Kidney epithelial cell (primary cell): ENCODE measurements around the gene RBM27. TPM values are rescaled to one million over a fixed set of nuclear protein-coding genes. Genes with fewer than 3 reads are reported as not detected.

Experiments used
- DNase-seq: peaks from one replicate; pipeline ENCODE4 v3.0.0-alpha.2; 2010; ENCODE audit warnings: low read depth
- H3K27me3 ChIP-seq: 2 replicates; pipeline ENCODE4 v1.6.0; 2011; ENCODE audit warnings: low read length; ENCODE audit not compliant: control insufficient read depth, insufficient read depth
- H3K36me3 ChIP-seq: 2 replicates; pipeline ENCODE4 v1.5.1; 2011; ENCODE audit warnings: low read length; ENCODE audit not compliant: control insufficient read depth, insufficient read depth
- H3K4me3 ChIP-seq: 2 replicates; pipeline ENCODE4 v1.5.1; 2011; ENCODE audit warnings: low read depth, mild to moderate bottlenecking, control low read depth, low read length
- CTCF ChIP-seq: IDR thresholded peaks from 2 replicates; pipeline ENCODE4 v1.5.1; 2011; ENCODE audit warnings: mild to moderate bottlenecking, moderate library complexity, low read length, control low read depth, inconsistent platforms; ENCODE audit not compliant: insufficient read depth, poor library complexity, severe bottlenecking
- total RNA-seq: library from RNA; depleted of rRNA; stranded (reverse); fragments of >200 nt; gene quantifications from 2 replicates; pipeline ENCODE4 v1.2.3, GENCODE V29; 2015

RBM27 gene
- total RNA-seq, 1 donor from 2014 or later = 14.6 TPM

- no peaks in the 10 kb centered on the region for H3K27me3 ChIP-seq
- no peak overlapping the region for H3K4me3 ChIP-seq
- no peak for DNase-seq
- no peaks in the 10 kb centered on the region for H3K36me3 ChIP-seq
- TF ChIP-seq CTCF = no peak
Measured at GRCh38 chr5:146218168-146218567, 14.8 kb downstream of the RBM27 start.

GRCh38 chr5:146219243-146219642 lies 15.8 kb downstream of the RBM27 start:
- TF ChIP-seq CTCF = no peak
- H3K4me3 ChIP-seq = no peak overlapping the region

GRCh38 chr5:146221234-146221633 lies 17.8 kb downstream of the RBM27 start:
- DNase-seq = no peak
- no peak for TF ChIP-seq CTCF
- no peaks in the 10 kb centered on the region for H3K36me3 ChIP-seq
- H3K27me3 ChIP-seq = no peaks in the 10 kb centered on the region
- H3K4me3 ChIP-seq = no peak overlapping the region

More at GRCh38 chr5:146219243-146219642, 15.8 kb downstream of the RBM27 start:
- no peak for DNase-seq
- H3K27me3 ChIP-seq = no peaks in the 10 kb centered on the region
- no peaks in the 10 kb centered on the region for H3K36me3 ChIP-seq

- TF ChIP-seq CTCF = no peak
- Histone ChIP-seq H3K4me3 (no peak overlapping the region), H3K36me3 (no peaks in the 10 kb centered on the region), H3K27me3 (no peaks in the 10 kb centered on the region)
- no peak for DNase-seq
Measured at GRCh38 chr5:146222005-146222404, 18.6 kb downstream of the RBM27 start.

- DNase-seq = no peak
- Histone ChIP-seq H3K36me3 (no peaks in the 10 kb centered on the region), H3K27me3 (no peaks in the 10 kb centered on the region), H3K4me3 (no peak overlapping the region)
- no peak for TF ChIP-seq CTCF
Measured at GRCh38 chr5:146223179-146223578, 19.8 kb downstream of the RBM27 start.

- no peaks in the 10 kb centered on the region for H3K36me3 ChIP-seq
- no peak for DNase-seq
- H3K27me3 ChIP-seq = no peaks in the 10 kb centered on the region
- TF ChIP-seq CTCF = no peak
- H3K4me3 ChIP-seq = no peak overlapping the region
Measured at GRCh38 chr5:146229222-146229621, 25.8 kb downstream of the RBM27 start.
